Prostate gland (tissue), 2 donors: ENCODE measurements around the gene ADRA2A.

Experiments
- CTCF ChIP-seq, 4 experiments: fragments of 200-600 bp in 2 of 4; fragments of 450-650 bp in 2 of 4; sonication (generic) in 2 of 4; IDR thresholded peaks; 1 replicate in 3 of 4; 2 replicates in 1 of 4; pipeline ENCODE4 v1.5.1; 2016 to 2019; ENCODE audit warnings: antibody characterized with exemption in 4 of 4, mild to moderate bottlenecking in 2 of 4, moderate library complexity in 2 of 4
- POLR2AphosphoS5 ChIP-seq: sonication (generic); formaldehyde crosslinking; IDR thresholded peaks from one replicate; pipeline ENCODE4 v1.6.1; 2017; ENCODE audit warnings: antibody characterized with exemption

- no peak for TF ChIP-seq CTCF (IDR thresholded peaks at IDR 0.05)
- TF ChIP-seq POLR2AphosphoS5, result no peak
Measured at GRCh38 chr10:111082102-111082975, 5.5 kb downstream of the ADRA2A start.
